Measurements from ENCODE around the gene LZTS3. TPM values are rescaled to one million over a fixed set of nuclear protein-coding genes. Genes with fewer than 3 reads are reported as not detected.
A peak's percentile ranks its signal among the peaks of the same experiment; 100 is the strongest.

LZTS3 gene
- total and polyA plus RNA-seq, 2 of the 13 experiments (the other 11 are each of a cell fraction or from before 2014, with no cell fraction given) = 10.1 to 31.3 TPM

GRCh38 chr20:3209257-3209945 is 36.1 kb upstream of the LZTS3 start, which contains the start of gene ITPA (continued):
- TF ChIP-seq ZEB1 (IDR thresholded peaks at IDR 0.05; ENCODE audit: insufficient replicate concordance, low read depth) = peak; percentile 79
- 0 out of 2 replicates have a peak, but pooled peaks have one; percentile 2 for TF ChIP-seq MZF1 (CRISPR knock-in tag; IDR thresholded peaks at IDR 0.05; ENCODE audit: borderline replicate concordance)
- TF ChIP-seq SOX13 (IDR thresholded peaks at IDR 0.05) = no peak
- peak in 1 of 2 experiments; percentile 38; a peak in 2 of 4 replicates for TF ChIP-seq SOX13 (CRISPR knock-in tag; conservative IDR thresholded peaks at IDR 0.05 in 1 of 2, IDR thresholded peaks at IDR 0.05 in 1 of 2)
- no peak for TF ChIP-seq ZNF629 (CRISPR knock-in tag; conservative IDR thresholded peaks at IDR 0.05)
- peak; percentile 49; the same call in 1 of the 2 replicates for TF ChIP-seq ZNF296 (CRISPR knock-in tag; conservative IDR thresholded peaks at IDR 0.05)
- TF ChIP-seq ZNF800 (CRISPR knock-in tag; IDR thresholded peaks at IDR 0.05) = no peak; the same call in 1 of the 2 replicates
- no peak for TF ChIP-seq CHD4 (IDR thresholded peaks at IDR 0.05; ENCODE audit: borderline replicate concordance, low read length)
- TF ChIP-seq ZNF10 (CRISPR knock-in tag; IDR thresholded peaks at IDR 0.05; ENCODE audit: borderline replicate concordance, low read depth) = no peak
- no peak for TF ChIP-seq NR3C1 (CRISPR knock-in tag; IDR thresholded peaks at IDR 0.05)
- TF ChIP-seq ZNF703 (CRISPR knock-in tag; IDR thresholded peaks at IDR 0.05; ENCODE audit: borderline replicate concordance) = no peak
- no peak; the same call in 1 of the 2 replicates for TF ChIP-seq KLF6 (CRISPR knock-in tag; IDR thresholded peaks at IDR 0.05)
- TF ChIP-seq ZNF850 (CRISPR knock-in tag; conservative IDR thresholded peaks at IDR 0.05) = 0 out of 2 replicates have a peak, but pooled peaks have one; percentile 57
- no peak for TF ChIP-seq NCOR1 (IDR thresholded peaks at IDR 0.05; ENCODE audit: borderline replicate concordance, low read length)
- TF ChIP-seq HOXA5 (CRISPR knock-in tag; IDR thresholded peaks at IDR 0.05) = peak; percentile 88
- no peak for TF ChIP-seq ZNF773 (CRISPR knock-in tag; IDR thresholded peaks at IDR 0.05; ENCODE audit: borderline replicate concordance)
- no peak for TF ChIP-seq HNF4G (IDR thresholded peaks at IDR 0.05; ENCODE audit: borderline replicate concordance, low read depth, low read length)
- TF ChIP-seq HNF4G (CRISPR knock-in tag; IDR thresholded peaks at IDR 0.05; ENCODE audit: borderline replicate concordance, low read depth) = no peak
- TF ChIP-seq MAFG (CRISPR knock-in tag; IDR thresholded peaks at IDR 0.05) = no peak
- TF ChIP-seq ZNF75D (CRISPR knock-in tag; IDR thresholded peaks at IDR 0.05; ENCODE audit: borderline replicate concordance) = peak; percentile 86; the same call in 1 of the 2 replicates
- TF ChIP-seq ZNF660 (CRISPR knock-in tag; IDR thresholded peaks at IDR 0.05; ENCODE audit: borderline replicate concordance, low read depth) = no peak
- TF ChIP-seq MEF2D (CRISPR knock-in tag; IDR thresholded peaks at IDR 0.05) = peak; percentile 83
- TF ChIP-seq ZNF543 (CRISPR knock-in tag; IDR thresholded peaks at IDR 0.05) = peak; percentile 85; the same call in 1 of the 2 replicates
- peak; percentile 40; the same call in 1 of the 2 replicates for TF ChIP-seq RERE (CRISPR knock-in tag; IDR thresholded peaks at IDR 0.05; ENCODE audit: low read depth)
